Psoas muscle (tissue), 8 donors: ENCODE data around the gene IL10RA. TPM values are rescaled to one million over a fixed set of nuclear protein-coding genes. Genes with fewer than 3 reads are reported as not detected.

Source experiments
- ATAC-seq, 4 donors: fragments of 200-7000 bp; cut with Tn5 transposase; one replicate each; pipeline ENCODE4 v1.9.1; 2020; ENCODE audit warnings: moderate library complexity in 3 of 4, mild to moderate bottlenecking in 2 of 4
- DNase-seq, 2 donors: peaks; one replicate each; pipeline ENCODE4 v3.0.0-alpha.2; 2020
- H3K27ac ChIP-seq: fragments of 200-600 bp; one replicate; pipeline ENCODE4 v1.8.0; 2022
- H3K27me3 ChIP-seq, 3 donors: fragments of 200-600 bp in 1 of 3; one replicate each; pipeline versions ENCODE4 v1.6.1 to v1.8.0; 2013 to 2022; ENCODE audit warnings: low read length in 2 of 3, mild to moderate bottlenecking in 2 of 3, moderate library complexity in 1 of 3; ENCODE audit not compliant: insufficient read depth in 3 of 3
- H3K36me3 ChIP-seq, 2 donors: fragments of 200-600 bp in 1 of 2; one replicate each; pipeline versions ENCODE4 v1.6.1 to v1.8.0; 2013 to 2022; ENCODE audit warnings: low read depth in 1 of 2, mild to moderate bottlenecking in 1 of 2, moderate library complexity in 1 of 2; ENCODE audit not compliant: insufficient read depth in 1 of 2
- H3K4me1 ChIP-seq: fragments of 200-600 bp; one replicate; pipeline ENCODE4 v1.8.0; 2022
- H3K4me3 ChIP-seq: fragments of 200-600 bp; one replicate; pipeline ENCODE4 v1.8.0; 2022; ENCODE audit warnings: mild to moderate bottlenecking
- H3K9me3 ChIP-seq: fragments of 200-600 bp; one replicate; pipeline ENCODE4 v1.8.0; 2022
- WGBS, 3 donors: extraction: QIAGEN DNeasy Blood & Tissue Kit; methylation state at CpG; one replicate each; pipeline versions ENCODE4 v1.1.6 to v1.1.7; 2013; 5-methylcytosine and 5-hydroxymethylcytosine counted together
- intact Hi-C, 2 donors: fragments of 100-400 bp; cut with DNase I; formaldehyde crosslinking; loops; one replicate each; pipeline versions ENCODE4 v1.11.0 to v1.14.2; 2022
- polyA plus RNA-seq, 3 donors: library from polyadenylated mRNA; stranded (reverse); fragments of 200-250 nt; gene quantifications; one replicate each; pipeline ENCODE4 v1.2.3, GENCODE V29; 2013
- total RNA-seq, 4 donors: library from RNA; stranded (reverse); fragmentation: NEBNext Ultra II Directional in 2 of 4; extraction: Animal tissue kit (Norgen Biotek cat#: 25700) in 2 of 4; gene quantifications; one replicate each; pipeline versions ENCODE4 v1.2.1 to v1.2.4, GENCODE V29; 2021 to 2023
- TF ChIP-seq, protein P1 (sequence below): fragments of 200-600 bp; IDR thresholded peaks from one replicate; pipeline ENCODE4 v1.8.0; 2022; ENCODE audit warnings: antibody characterized with exemption
- donor health status: healthy with polysubstance abuse.
- donor health status: DM: no; HTN: no; CAD: no; lungs with moderate emphysema.
- donor health status: Bipolar disorder and iron deficiency.
- donor health status: healthy.
- donor health status: DM: yes; HTN: yes; CAD: no.
- donor health status: DM: no; HTN: no; CAD: no.
- donor health status: DM: no; HTN: no; CAD: no.
- donor health status: DM: yes; HTN: yes; CAD: no.

The IL10RA gene
- total and polyA plus RNA-seq, 7 donors = 0.39 to 3.9 (median 1.1) TPM

DNA sequence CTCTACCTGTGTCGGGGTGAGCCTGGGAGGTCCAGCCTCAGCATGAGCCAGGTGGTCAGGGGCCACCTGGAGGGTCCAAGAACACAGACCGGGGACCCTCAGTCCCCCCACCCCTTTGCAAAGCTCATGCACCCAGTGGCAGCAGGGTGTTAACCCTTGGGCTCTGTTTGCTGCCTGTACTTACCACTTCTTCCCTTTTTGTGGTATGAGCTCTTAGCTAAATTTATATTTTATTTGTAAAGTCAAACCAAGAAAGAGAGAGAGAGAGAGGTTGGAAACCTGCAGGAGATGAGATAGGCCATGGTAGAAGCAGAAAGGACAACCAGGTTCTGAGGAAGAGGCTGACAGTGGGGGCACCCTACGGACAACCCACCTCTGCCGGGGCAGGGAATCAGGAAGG is 29.9 kb downstream of the IL10RA start:
- TF ChIP-seq, protein P1, sequence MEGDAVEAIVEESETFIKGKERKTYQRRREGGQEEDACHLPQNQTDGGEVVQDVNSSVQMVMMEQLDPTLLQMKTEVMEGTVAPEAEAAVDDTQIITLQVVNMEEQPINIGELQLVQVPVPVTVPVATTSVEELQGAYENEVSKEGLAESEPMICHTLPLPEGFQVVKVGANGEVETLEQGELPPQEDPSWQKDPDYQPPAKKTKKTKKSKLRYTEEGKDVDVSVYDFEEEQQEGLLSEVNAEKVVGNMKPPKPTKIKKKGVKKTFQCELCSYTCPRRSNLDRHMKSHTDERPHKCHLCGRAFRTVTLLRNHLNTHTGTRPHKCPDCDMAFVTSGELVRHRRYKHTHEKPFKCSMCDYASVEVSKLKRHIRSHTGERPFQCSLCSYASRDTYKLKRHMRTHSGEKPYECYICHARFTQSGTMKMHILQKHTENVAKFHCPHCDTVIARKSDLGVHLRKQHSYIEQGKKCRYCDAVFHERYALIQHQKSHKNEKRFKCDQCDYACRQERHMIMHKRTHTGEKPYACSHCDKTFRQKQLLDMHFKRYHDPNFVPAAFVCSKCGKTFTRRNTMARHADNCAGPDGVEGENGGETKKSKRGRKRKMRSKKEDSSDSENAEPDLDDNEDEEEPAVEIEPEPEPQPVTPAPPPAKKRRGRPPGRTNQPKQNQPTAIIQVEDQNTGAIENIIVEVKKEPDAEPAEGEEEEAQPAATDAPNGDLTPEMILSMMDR = no peak
- H3K4me3 ChIP-seq = no peak overlapping the region
- DNase-seq = no peak
- no peak overlapping the region for H3K27ac ChIP-seq
- H3K36me3 ChIP-seq = no peaks in the 10 kb centered on the region
- 65 to 79% (median 79%) methylated on average over 4 of the region's 4 CpGs for WGBS, 3 donors
- peaks cover 0 to 6% (median 3%) of the 10 kb centered on the region in 3 donors for H3K27me3 ChIP-seq
- H3K4me1 ChIP-seq = no peaks in the 10 kb centered on the region
- ATAC-seq = no peak
- intact Hi-C loops = no loop called here
- peaks cover 3% of the 10 kb centered on the region for H3K9me3 ChIP-seq

DNA sequence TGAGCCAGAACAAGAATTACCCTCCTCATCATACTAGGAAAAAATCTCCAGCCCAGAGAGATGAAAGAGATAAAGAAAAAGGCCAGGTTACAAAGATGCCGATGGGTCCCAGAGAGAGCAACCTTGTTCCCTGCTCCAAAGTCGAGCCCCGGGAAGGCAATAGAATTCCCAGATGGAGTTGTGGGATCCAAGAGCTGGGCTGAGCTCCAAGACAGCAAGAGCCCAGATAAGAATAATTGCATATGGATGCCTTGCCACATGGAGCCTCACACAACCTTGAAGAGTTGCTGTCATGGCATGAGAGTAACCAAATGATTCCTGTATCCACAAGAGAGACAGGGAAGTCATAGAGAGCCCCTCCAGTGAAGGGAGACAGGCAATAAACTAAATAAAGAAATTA is 30.9 kb downstream of the IL10RA start:
- ATAC-seq (no peak), DNase-seq (no peak)
- H3K4me1 ChIP-seq = no peaks in the 10 kb centered on the region
- H3K27ac ChIP-seq = no peak overlapping the region
- no peak overlapping the region for H3K4me3 ChIP-seq
- 54 to 62% (median 60%) methylated on average over 3 of the region's 3 CpGs for WGBS, 3 donors
- H3K36me3 ChIP-seq = no peaks in the 10 kb centered on the region
- H3K27me3 ChIP-seq = peaks cover 0 to 6% (median 3%) of the 10 kb centered on the region in 3 donors
- TF ChIP-seq, protein P1 = no peak
- peaks cover 4% of the 10 kb centered on the region for H3K9me3 ChIP-seq
- intact Hi-C loops = no loop called here

DNA sequence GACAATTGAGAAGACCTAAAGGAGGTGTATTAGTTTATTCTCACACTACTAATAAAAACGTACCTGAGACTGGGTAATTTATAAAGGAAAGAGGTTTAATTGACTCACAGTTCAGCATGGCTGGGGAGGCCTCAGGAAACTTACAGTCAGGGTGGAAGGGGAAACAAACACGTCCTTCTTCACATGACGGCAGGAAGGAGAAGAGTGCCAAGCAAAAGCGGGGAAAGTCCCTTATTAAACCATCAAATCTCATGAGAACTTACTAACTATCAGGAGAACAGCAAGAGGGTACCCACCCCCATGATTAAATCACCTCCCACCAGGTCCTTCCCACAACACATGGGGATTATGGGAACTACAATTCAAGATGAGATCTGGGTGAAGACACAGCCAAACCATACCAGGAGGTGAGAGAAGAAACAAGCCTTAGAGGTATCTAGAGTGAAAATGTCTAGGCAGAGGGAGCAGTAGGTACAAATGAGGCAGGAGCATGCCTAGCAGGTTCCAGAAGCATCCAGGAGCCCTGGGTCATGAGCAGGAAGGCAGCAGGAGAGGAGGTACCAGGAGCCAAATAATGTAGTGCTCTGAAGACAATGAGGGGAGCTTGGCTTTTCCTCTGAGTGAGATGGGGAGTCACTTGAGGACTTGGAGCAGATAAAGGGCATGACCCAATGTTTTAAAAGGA is 31.6 kb downstream of the IL10RA start:
- no peak for ATAC-seq
- Histone ChIP-seq H3K4me1 (no peaks in the 10 kb centered on the region), H3K9me3 (peaks cover 4% of the 10 kb centered on the region), H3K36me3 (no peaks in the 10 kb centered on the region), H3K27ac (no peak overlapping the region), H3K4me3 (no peak overlapping the region), H3K27me3 (peaks cover 0 to 6% (median 3%) of the 10 kb centered on the region in 3 donors)
- 60 to 65% (median 61%) methylated on average over 4 of the region's 4 CpGs for WGBS, 3 donors
- TF ChIP-seq, protein P1 = no peak
- no peak for DNase-seq
- intact Hi-C loops = no loop called here

DNA sequence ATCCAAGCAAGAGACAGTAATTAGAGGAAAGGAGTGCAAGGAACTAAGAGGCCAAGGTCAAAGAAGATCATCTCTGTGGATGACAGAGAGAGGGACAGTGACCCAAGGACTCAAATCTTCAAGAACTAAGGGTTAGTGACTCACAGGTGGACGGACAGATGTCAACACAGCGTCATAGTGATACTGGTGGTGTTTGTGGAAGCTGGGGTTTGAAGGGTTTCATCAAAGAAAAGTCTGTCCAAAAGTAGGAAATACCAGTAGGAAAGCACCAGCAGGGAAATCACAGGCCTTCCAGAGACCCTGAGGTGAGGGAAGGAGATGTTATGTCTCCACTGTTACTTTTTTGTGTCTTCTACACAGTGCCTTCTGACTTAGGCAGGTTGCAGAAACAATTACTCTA is 32.2 kb downstream of the IL10RA start:
- Histone ChIP-seq H3K4me1 (no peaks in the 10 kb centered on the region), H3K27ac (no peak overlapping the region), H3K27me3 (peaks cover 0 to 5% (median 3%) of the 10 kb centered on the region in 3 donors), H3K36me3 (no peaks in the 10 kb centered on the region), H3K9me3 (peaks cover 4% of the 10 kb centered on the region), H3K4me3 (no peak overlapping the region)
- WGBS, 3 donors = 86 to 93% (median 89%) methylated on average over 2 of the region's 2 CpGs
- intact Hi-C loops = no loop called here
- DNase-seq = no peak
- ATAC-seq = no peak
- TF ChIP-seq, protein P1 = no peak

DNA sequence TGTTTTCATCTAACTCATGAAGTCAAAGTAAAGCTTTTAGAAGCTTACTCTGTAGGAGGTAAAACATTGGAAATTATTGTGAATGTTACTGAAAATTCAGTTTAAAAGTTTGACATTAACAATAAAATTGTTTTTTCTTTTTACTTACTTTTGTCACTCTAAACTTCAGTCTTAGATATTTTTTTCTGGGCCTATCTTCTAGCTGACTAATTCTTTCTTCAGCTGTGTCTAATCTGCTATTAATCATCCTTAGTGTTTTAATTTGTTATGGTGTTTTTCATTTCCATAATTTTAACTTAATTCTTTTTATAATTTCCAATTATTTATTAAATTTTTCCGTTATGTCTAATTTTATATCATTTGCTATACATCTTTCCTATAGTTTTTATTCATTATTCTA is 35.0 kb downstream of the IL10RA start:
- Histone ChIP-seq H3K4me3 (no peak overlapping the region), H3K27me3 (peaks cover 0 to 3% (median 1%) of the 10 kb centered on the region in 3 donors), H3K9me3 (peaks cover 4% of the 10 kb centered on the region), H3K4me1 (no peaks in the 10 kb centered on the region), H3K36me3 (no peaks in the 10 kb centered on the region), H3K27ac (no peak overlapping the region)
- TF ChIP-seq, protein P1 = no peak
- intact Hi-C loops = no loop called here
- DNase-seq (no peak), ATAC-seq (no peak)
- 91 to 94% (median 92%) methylated on average over 1 of the region's 1 CpG for WGBS, 3 donors
